HG03354 (cell line): ENCODE data around the gene OTP.
A peak's percentile ranks its signal among the peaks of the same experiment; 100 is the strongest.

ENCODE experiments used
- ATAC-seq: cut with Tn5 transposase; IDR thresholded peaks from one replicate; pipeline ENCODE4 v1.9.1; 2021; ENCODE audit warnings: mild to moderate bottlenecking; ENCODE audit not compliant: unreplicated experiment, poor library complexity, severe bottlenecking

The OTP gene

GRCh38 chr5:77641397-77641943 lies 3.0 kb upstream of the OTP start:
- ATAC-seq, result no peak

- no peak for ATAC-seq
Measured at GRCh38 chr5:77640589-77641396, 2.3 kb upstream of the OTP start.

GRCh38 chr5:77638763-77639671 lies 504 bp upstream of the OTP start:
- no peak for ATAC-seq

- no peak for ATAC-seq
Measured at GRCh38 chr5:77637170-77637997, 1.1 kb downstream of the OTP start.

GRCh38 chr5:77636641-77637169 lies 1.8 kb downstream of the OTP start:
- no peak for ATAC-seq

- no peak for ATAC-seq
Measured at GRCh38 chr5:77635917-77636640, 2.4 kb downstream of the OTP start.

GRCh38 chr5:77635067-77635916 lies 3.2 kb downstream of the OTP start:
- no peak for ATAC-seq

- no peak for ATAC-seq
Measured at GRCh38 chr5:77633709-77634108, 4.8 kb downstream of the OTP start.

- no peak for ATAC-seq
Measured at GRCh38 chr5:77633207-77633675, 5.3 kb downstream of the OTP start.

GRCh38 chr5:77632526-77633206 lies 5.8 kb downstream of the OTP start:
- no peak for ATAC-seq

GRCh38 chr5:77630114-77630680 lies 8.3 kb downstream of the OTP start:
- peak; percentile 90 for ATAC-seq

- no peak for ATAC-seq
Measured at GRCh38 chr5:77629509-77630113, 8.9 kb downstream of the OTP start.

- no peak for ATAC-seq
Measured at GRCh38 chr5:77628840-77629508, 9.5 kb downstream of the OTP start.

- no peak for ATAC-seq
Measured at GRCh38 chr5:77627869-77628674, 10.4 kb downstream of the OTP start.

GRCh38 chr5:77623203-77623740 lies 15.2 kb downstream of the OTP start:
- ATAC-seq, result no peak
